ENCODE measurements around the gene GFRAL.
A peak's percentile ranks its signal among the peaks of the same experiment; 100 is the strongest.

GFRAL gene

GRCh38 chr6:55423933-55424332 lies 96.7 kb downstream of the GFRAL start:
- FAIRE-seq = no peak
- no peak for DNase-seq (ENCODE audit: insufficient read length, low spot score)

GRCh38 chr6:55433446-55434130 lies 106.3 kb downstream of the GFRAL start:
- peak; percentile 49 for FAIRE-seq
- DNase-seq (ENCODE audit: insufficient read length, low spot score) = no peak

- DNase-seq (ENCODE audit: insufficient read length, low spot score) (no peak), FAIRE-seq (no peak)
Observed at GRCh38 chr6:55437141-55437540, 109.9 kb downstream of the GFRAL start.

GRCh38 chr6:55438203-55438602 lies 110.9 kb downstream of the GFRAL start:
- FAIRE-seq (no peak), DNase-seq (ENCODE audit: insufficient read length, low spot score) (no peak)

- DNase-seq (ENCODE audit: insufficient read length, low spot score) = no peak
- FAIRE-seq = no peak
Observed at GRCh38 chr6:55443238-55444134, 116.2 kb downstream of the GFRAL start.

GRCh38 chr6:55445648-55446204 lies 118.5 kb downstream of the GFRAL start:
- FAIRE-seq (no peak), DNase-seq (ENCODE audit: insufficient read length, low spot score) (peak; percentile 5)

GRCh38 chr6:55447891-55448290 lies 120.6 kb downstream of the GFRAL start:
- no peak for FAIRE-seq
- no peak for DNase-seq (ENCODE audit: insufficient read length, low spot score)

- no peak for DNase-seq (ENCODE audit: insufficient read length, low spot score)
- no peak for FAIRE-seq
Observed at GRCh38 chr6:55448451-55448850, 121.2 kb downstream of the GFRAL start.

- DNase-seq (ENCODE audit: insufficient read length, low spot score) = no peak
- peak; percentile 82 for FAIRE-seq
Observed at GRCh38 chr6:55449225-55449624, 122.0 kb downstream of the GFRAL start.

- FAIRE-seq (no peak), DNase-seq (ENCODE audit: insufficient read length, low spot score) (no peak)
Observed at GRCh38 chr6:55450005-55450404, 122.7 kb downstream of the GFRAL start.

All from HTR-8/SVneo (cell line).